SHP77 treated with DMSO at 0.1 percent for 48 hours (cell line): ENCODE measurements around the gene RERE.
"Not testable (repeated sequence)": the region's sequence is repeated elsewhere in the genome, so short reads cannot be mapped to it uniquely, and the experiment has no call there.

ENCODE experiments used
- DNase-seq: peaks from one replicate; lab custom pipeline; 2025; lab: John Stamatoyannopoulos, UW

Gene RERE

GRCh38 chr1:8841395-8841794 is 24.0 kb upstream of the RERE start:
- DNase-seq: no peak

GRCh38 chr1:8839990-8840389 is 22.6 kb upstream of the RERE start:
- DNase-seq: no peak

- no peak for DNase-seq
Measured at GRCh38 chr1:8835941-8836643, 18.7 kb upstream of the RERE start.

- DNase-seq: no peak
Measured at GRCh38 chr1:8831340-8831739, 13.9 kb upstream of the RERE start.

GRCh38 chr1:8830732-8831131 is 13.3 kb upstream of the RERE start:
- not testable (repeated sequence) for DNase-seq

- DNase-seq: no peak
Measured at GRCh38 chr1:8825985-8826481, 8.6 kb upstream of the RERE start.

GRCh38 chr1:8823295-8823664 is 5.8 kb upstream of the RERE start:
- no peak for DNase-seq

- DNase-seq: peak; percentile 59
Measured at GRCh38 chr1:8822373-8823294, 5.2 kb upstream of the RERE start.

- DNase-seq: no peak
Measured at GRCh38 chr1:8821084-8821483, 3.6 kb upstream of the RERE start.

- DNase-seq: not testable (repeated sequence)
Measured at GRCh38 chr1:8818789-8819188, 1.3 kb upstream of the RERE start.

GRCh38 chr1:8818325-8818775 is 910 bp upstream of the RERE start:
- DNase-seq: no peak

- DNase-seq: no peak
Measured at GRCh38 chr1:8816831-8817411, 519 bp downstream of the RERE start.

GRCh38 chr1:8816264-8816663 is 1.2 kb downstream of the RERE start:
- DNase-seq: no peak

- DNase-seq: peak; percentile 19
Measured at GRCh38 chr1:8815582-8816151, 1.8 kb downstream of the RERE start.

- DNase-seq: peak; percentile 19
Measured at GRCh38 chr1:8814865-8815264, 2.6 kb downstream of the RERE start.

GRCh38 chr1:8813991-8814390 is 3.4 kb downstream of the RERE start:
- DNase-seq: no peak

GRCh38 chr1:8813016-8813763 is 4.2 kb downstream of the RERE start:
- DNase-seq: no peak

GRCh38 chr1:8812081-8812480 is 5.4 kb downstream of the RERE start:
- no peak for DNase-seq

GRCh38 chr1:8810987-8811386 is 6.5 kb downstream of the RERE start:
- no peak for DNase-seq

GRCh38 chr1:8809342-8809736 is 8.1 kb downstream of the RERE start:
- no peak for DNase-seq

GRCh38 chr1:8807004-8807403 is 10.4 kb downstream of the RERE start:
- no peak for DNase-seq

- DNase-seq: no peak
Measured at GRCh38 chr1:8800416-8800815, 17.0 kb downstream of the RERE start.
